ENCODE results near the gene VTI1A. TPM values are rescaled to one million over a fixed set of nuclear protein-coding genes. Genes with fewer than 3 reads are reported as not detected.

Gene VTI1A
- polyA plus RNA-seq, 2 of the 4 experiments (the other 2 are of a cell fraction): 17.0 to 25.3 TPM

- DNase-seq (ENCODE audit: low read depth in 1 of 2, low spot score in 1 of 2) (no peak), FAIRE-seq (no peak), ATAC-seq (no peak)
- Histone ChIP-seq H3K27ac (no peak overlapping the region), H3K9me3 (no peaks in the 10 kb centered on the region), H3K4me2 (no peak overlapping the region), H3K4me3 (no peak overlapping the region), H3K4me1 (peaks cover 10% of the 10 kb centered on the region; the same call in 2 of the 3 replicates)
- POLR2A ChIA-PET: no interaction called here
- TF ChIP-seq NR3C1 (IDR thresholded peaks at IDR 0.05): no peak
- 61% methylated on average over 3 of the region's 3 CpGs for WGBS (ENCODE audit: missing lambda C conversion rate)
- CTCF ChIA-PET: interaction anchor here (0.6 kb wide), 1 partner anchor 398 kb away, joined by 3 read pairs; no protein-coding TSS in a partner anchor
These were observed 324.7 kb downstream of the VTI1A start for GRCh38 chr10:112771733-112772132.

- 95% methylated on average over 3 of the region's 3 CpGs for WGBS (ENCODE audit: missing lambda C conversion rate)
- Histone ChIP-seq H3K4me3 (no peak overlapping the region), H3K4me2 (no peak overlapping the region), H3K4me1 (peaks cover 18% of the 10 kb centered on the region; the same call in 2 of the 3 replicates), H3K27ac (no peak overlapping the region), H3K9me3 (no peaks in the 10 kb centered on the region)
- POLR2A ChIA-PET: no interaction called here
- no peak for FAIRE-seq
- no peak for DNase-seq (ENCODE audit: low read depth in 1 of 2, low spot score in 1 of 2)
- CTCF ChIA-PET: no interaction called here
- ATAC-seq: no peak
- TF ChIP-seq ZNF302 (CRISPR knock-in tag; IDR thresholded peaks at IDR 0.05) (no peak), KDM5A (IDR thresholded peaks at IDR 0.05) (no peak), FOSL2 (IDR thresholded peaks at IDR 0.05) (no peak), FOSL2 (CRISPR knock-in tag; IDR thresholded peaks at IDR 0.05) (no peak), RFX5 (IDR thresholded peaks at IDR 0.05) (no peak)
These were observed 326.8 kb downstream of the VTI1A start for GRCh38 chr10:112773783-112774182.

GRCh38 chr10:112774210-112774609, 327.2 kb downstream of the VTI1A start:
- Histone ChIP-seq H3K4me1 (peaks cover 22% of the 10 kb centered on the region; the same call in 2 of the 3 replicates), H3K4me2 (no peak overlapping the region), H3K9me3 (no peaks in the 10 kb centered on the region), H3K27ac (no peak overlapping the region), H3K4me3 (no peak overlapping the region)
- WGBS (ENCODE audit: missing lambda C conversion rate): 75% methylated on average over 1 of the region's 1 CpG
- POLR2A ChIA-PET: no interaction called here
- FAIRE-seq (no peak), DNase-seq (ENCODE audit: low read depth in 1 of 2, low spot score in 1 of 2) (no peak), ATAC-seq (no peak)
- TF ChIP-seq HMGXB4 (CRISPR knock-in tag; IDR thresholded peaks at IDR 0.05; ENCODE audit: borderline replicate concordance) (no peak), RARB (CRISPR knock-in tag; IDR thresholded peaks at IDR 0.05) (no peak), JUN (IDR thresholded peaks at IDR 0.05) (no peak), SMC3 (IDR thresholded peaks at IDR 0.05) (no peak), HOXB13 (CRISPR knock-in tag; IDR thresholded peaks at IDR 0.05; ENCODE audit: low read depth) (no peak), PBX3 (IDR thresholded peaks at IDR 0.05) (no peak), REST (IDR thresholded peaks at IDR 0.05) (no peak), MAFK (IDR thresholded peaks at IDR 0.05; ENCODE audit: partially characterized antibody) (no peak), TFCP2L1 (CRISPR knock-in tag; IDR thresholded peaks at IDR 0.05) (no peak), MAX (IDR thresholded peaks at IDR 0.05) (no peak), NR3C1 (IDR thresholded peaks at IDR 0.05) (no peak), PHF8 (IDR thresholded peaks at IDR 0.05; ENCODE audit: borderline replicate concordance, low read depth) (no peak), FOXS1 (CRISPR knock-in tag; IDR thresholded peaks at IDR 0.05) (no peak), POLR2A (IDR thresholded peaks at IDR 0.05; ENCODE audit: low read length) (no peak), BCL3 (IDR thresholded peaks at IDR 0.05) (no peak), NPAS2 (CRISPR knock-in tag; IDR thresholded peaks at IDR 0.05; ENCODE audit: borderline replicate concordance) (no peak), MYC (IDR thresholded peaks at IDR 0.05; ENCODE audit: borderline replicate concordance, low read length) (no peak), EHF (CRISPR knock-in tag; IDR thresholded peaks at IDR 0.05) (no peak)
- CTCF ChIA-PET: no interaction called here

Measured in A549 (cell line).